WTC11 (cell line): ENCODE data around the gene FOXN3. TPM values are rescaled to one million over a fixed set of nuclear protein-coding genes. Genes with fewer than 3 reads are reported as not detected.
A peak's percentile ranks its signal among the peaks of the same experiment; 100 is the strongest.

Experiments used
- ATAC-seq: fragments of 200-7000 bp; cut with Tn5 transposase; 2 replicates; pipeline ENCODE4 v1.10.0; 2021; ENCODE audit warnings: mild to moderate bottlenecking, moderate library complexity
- CTCF ChIA-PET: fragments of 300-600 bp; sonication (Branson Sonifier 250); formaldehyde crosslinking; loops from one replicate; lab custom pipeline; 2021; ENCODE audit warnings: antibody characterized with exemption; lab: Charles Lee
- POLR2A ChIA-PET: fragments of 350-600 bp; sonication (Branson Sonifier 250); formaldehyde crosslinking; loops from one replicate; lab custom pipeline; 2021; ENCODE audit warnings: antibody characterized with exemption; lab: Charles Lee
- DNase-seq: peaks from one replicate; pipeline ENCODE4 v3.0.0; 2021; ENCODE audit warnings: low spot score
- H3K27ac Mint-ChIP-seq: 2 replicates; pipeline ENCODE4 v1.8.0; 2021; ENCODE audit warnings: mixed read lengths
- H3K27me3 Mint-ChIP-seq: 2 replicates; pipeline ENCODE4 v1.8.0; 2021; ENCODE audit warnings: low read depth, mild to moderate bottlenecking, moderate library complexity, mixed read lengths
- H3K36me3 Mint-ChIP-seq: 2 replicates; pipeline ENCODE4 v1.8.0; 2021; ENCODE audit warnings: mixed read lengths
- H3K4me1 Mint-ChIP-seq: 2 replicates; pipeline ENCODE4 v1.8.0; 2022; ENCODE audit warnings: mixed read lengths
- H3K4me3 Mint-ChIP-seq: 2 replicates; pipeline ENCODE4 v1.8.0; 2021; ENCODE audit warnings: mild to moderate bottlenecking, moderate library complexity, mixed read lengths
- H3K9me3 Mint-ChIP-seq: 2 replicates; pipeline ENCODE4 v1.8.0; 2021; ENCODE audit warnings: mixed read lengths
- ETV6 ChIP-seq: sonication (generic); formaldehyde crosslinking; IDR thresholded peaks from 2 replicates; pipeline ENCODE4 v1.8.1; 2022; ENCODE audit warnings: mild to moderate bottlenecking, missing genetic modification reagents
- FOXK1 ChIP-seq: sonication (generic); formaldehyde crosslinking; IDR thresholded peaks from 2 replicates; pipeline ENCODE4 v1.8.0; 2022; ENCODE audit warnings: mild to moderate bottlenecking, moderate library complexity, missing genetic modification reagents
- FOXP1 ChIP-seq: sonication (generic); formaldehyde crosslinking; IDR thresholded peaks from 2 replicates; pipeline ENCODE4 v1.8.0; 2022; ENCODE audit warnings: missing genetic modification reagents, mild to moderate bottlenecking, moderate library complexity, borderline replicate concordance
- GABPB1 ChIP-seq: sonication (generic); formaldehyde crosslinking; IDR thresholded peaks from 2 replicates; pipeline ENCODE4 v1.8.1; 2023; ENCODE audit warnings: mild to moderate bottlenecking, missing genetic modification reagents
- NFATC4 ChIP-seq: fragments of 250-450 bp; sonication (Bioruptor Pico); IDR thresholded peaks from 2 replicates; pipeline ENCODE4 v1.9.0; 2021; ENCODE audit warnings: mild to moderate bottlenecking
- RELA ChIP-seq: sonication (generic); formaldehyde crosslinking; IDR thresholded peaks from 2 replicates; pipeline ENCODE4 v1.8.1; 2022; ENCODE audit warnings: missing genetic modification reagents, mild to moderate bottlenecking, borderline replicate concordance
- SMAD3 ChIP-seq: sonication (generic); formaldehyde crosslinking; IDR thresholded peaks from 2 replicates; pipeline ENCODE4 v1.8.0; 2022; ENCODE audit warnings: missing genetic modification reagents, mild to moderate bottlenecking, borderline replicate concordance
- TEAD4 ChIP-seq: sonication (generic); formaldehyde crosslinking; IDR thresholded peaks from 2 replicates; pipeline ENCODE4 v1.8.0; 2022; ENCODE audit warnings: mild to moderate bottlenecking, missing genetic modification reagents
- ZBTB21 ChIP-seq: sonication (generic); formaldehyde crosslinking; IDR thresholded peaks from 2 replicates; pipeline ENCODE4 v1.8.1; 2023; ENCODE audit warnings: mild to moderate bottlenecking, missing genetic modification reagents, borderline replicate concordance
- ZNF121 ChIP-seq: sonication (generic); formaldehyde crosslinking; IDR thresholded peaks from 2 replicates; pipeline ENCODE4 v1.8.0; 2023; ENCODE audit warnings: missing genetic modification reagents
- ZNF138 ChIP-seq: sonication (generic); formaldehyde crosslinking; conservative IDR thresholded peaks from 2 replicates; pipeline ENCODE4 v1.8.1; 2022; ENCODE audit warnings: mild to moderate bottlenecking, moderate library complexity, missing genetic modification reagents
- ZNF219 ChIP-seq: sonication (generic); formaldehyde crosslinking; IDR thresholded peaks from 2 replicates; pipeline ENCODE4 v1.8.0; 2023; ENCODE audit warnings: missing genetic modification reagents, mild to moderate bottlenecking, borderline replicate concordance
- ZNF416 ChIP-seq: fragments of 250-450 bp; sonication (Bioruptor Pico); IDR thresholded peaks from 2 replicates; pipeline ENCODE4 v1.9.0; 2021; ENCODE audit warnings: mild to moderate bottlenecking, inconsistent platforms
- total RNA-seq: library from RNA; stranded (reverse); gene quantifications from 3 replicates; pipeline ENCODE4 v1.2.3, GENCODE V29; 2021
- TF ChIP-seq, protein P1 (sequence below): sonication (generic); formaldehyde crosslinking; IDR thresholded peaks from 2 replicates; pipeline ENCODE4 v1.8.0; 2023; ENCODE audit warnings: missing genetic modification reagents, mild to moderate bottlenecking, borderline replicate concordance
- TF ChIP-seq, protein P2 (sequence below): sonication (generic); formaldehyde crosslinking; IDR thresholded peaks from 2 replicates; pipeline ENCODE4 v1.8.1; 2022; ENCODE audit warnings: mild to moderate bottlenecking, missing genetic modification reagents, moderate library complexity, borderline replicate concordance
- TF ChIP-seq, protein P3 (sequence below): sonication (generic); formaldehyde crosslinking; IDR thresholded peaks from 2 replicates; pipeline ENCODE4 v1.8.1; 2023; ENCODE audit warnings: mild to moderate bottlenecking, missing genetic modification reagents
- TF ChIP-seq, protein P4 (sequence below): fragments of 250-450 bp; sonication (Bioruptor Pico); IDR thresholded peaks from 2 replicates; pipeline ENCODE4 v2.1.2; 2022; ENCODE audit warnings: mild to moderate bottlenecking, moderate library complexity
- TF ChIP-seq, protein P5 (sequence below): sonication (generic); formaldehyde crosslinking; IDR thresholded peaks from 2 replicates; pipeline ENCODE4 v1.8.1; 2022; ENCODE audit warnings: low read depth, mild to moderate bottlenecking, moderate library complexity, missing genetic modification reagents, borderline replicate concordance
- TF ChIP-seq, protein P6 (sequence below): fragments of 250-450 bp; sonication (Bioruptor Pico); IDR thresholded peaks from 2 replicates; pipeline ENCODE4 v1.9.0; 2021; ENCODE audit warnings: moderate library complexity, mild to moderate bottlenecking, inconsistent platforms, borderline replicate concordance

The FOXN3 gene
- total RNA-seq, 1 experiment from 2014 or later = 170 TPM

DNA sequence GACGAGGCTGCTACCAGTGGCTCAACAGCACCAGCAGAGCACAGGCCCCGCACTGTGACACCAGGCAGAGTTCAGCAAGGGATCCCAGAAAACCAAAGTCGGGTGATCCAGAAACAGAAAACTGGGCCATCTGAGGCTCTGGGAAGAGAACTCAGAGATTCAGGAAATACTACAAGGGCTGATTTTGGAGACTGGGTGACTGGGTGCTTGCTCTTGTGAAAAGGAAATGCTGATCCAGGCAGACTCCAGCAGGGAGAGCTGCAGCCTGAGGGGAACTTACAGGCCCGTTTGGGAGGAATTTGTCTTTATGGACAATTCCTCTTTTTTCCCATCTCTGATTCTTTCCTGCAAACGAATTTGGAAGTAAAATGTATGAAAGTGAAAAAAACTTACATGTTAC, 28.2 kb downstream of the FOXN3 start (continued):
- TF ChIP-seq, protein P1, sequence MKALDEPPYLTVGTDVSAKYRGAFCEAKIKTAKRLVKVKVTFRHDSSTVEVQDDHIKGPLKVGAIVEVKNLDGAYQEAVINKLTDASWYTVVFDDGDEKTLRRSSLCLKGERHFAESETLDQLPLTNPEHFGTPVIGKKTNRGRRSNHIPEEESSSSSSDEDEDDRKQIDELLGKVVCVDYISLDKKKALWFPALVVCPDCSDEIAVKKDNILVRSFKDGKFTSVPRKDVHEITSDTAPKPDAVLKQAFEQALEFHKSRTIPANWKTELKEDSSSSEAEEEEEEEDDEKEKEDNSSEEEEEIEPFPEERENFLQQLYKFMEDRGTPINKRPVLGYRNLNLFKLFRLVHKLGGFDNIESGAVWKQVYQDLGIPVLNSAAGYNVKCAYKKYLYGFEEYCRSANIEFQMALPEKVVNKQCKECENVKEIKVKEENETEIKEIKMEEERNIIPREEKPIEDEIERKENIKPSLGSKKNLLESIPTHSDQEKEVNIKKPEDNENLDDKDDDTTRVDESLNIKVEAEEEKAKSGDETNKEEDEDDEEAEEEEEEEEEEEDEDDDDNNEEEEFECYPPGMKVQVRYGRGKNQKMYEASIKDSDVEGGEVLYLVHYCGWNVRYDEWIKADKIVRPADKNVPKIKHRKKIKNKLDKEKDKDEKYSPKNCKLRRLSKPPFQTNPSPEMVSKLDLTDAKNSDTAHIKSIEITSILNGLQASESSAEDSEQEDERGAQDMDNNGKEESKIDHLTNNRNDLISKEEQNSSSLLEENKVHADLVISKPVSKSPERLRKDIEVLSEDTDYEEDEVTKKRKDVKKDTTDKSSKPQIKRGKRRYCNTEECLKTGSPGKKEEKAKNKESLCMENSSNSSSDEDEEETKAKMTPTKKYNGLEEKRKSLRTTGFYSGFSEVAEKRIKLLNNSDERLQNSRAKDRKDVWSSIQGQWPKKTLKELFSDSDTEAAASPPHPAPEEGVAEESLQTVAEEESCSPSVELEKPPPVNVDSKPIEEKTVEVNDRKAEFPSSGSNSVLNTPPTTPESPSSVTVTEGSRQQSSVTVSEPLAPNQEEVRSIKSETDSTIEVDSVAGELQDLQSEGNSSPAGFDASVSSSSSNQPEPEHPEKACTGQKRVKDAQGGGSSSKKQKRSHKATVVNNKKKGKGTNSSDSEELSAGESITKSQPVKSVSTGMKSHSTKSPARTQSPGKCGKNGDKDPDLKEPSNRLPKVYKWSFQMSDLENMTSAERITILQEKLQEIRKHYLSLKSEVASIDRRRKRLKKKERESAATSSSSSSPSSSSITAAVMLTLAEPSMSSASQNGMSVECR (CRISPR knock-in tag) = no peak
- TF ChIP-seq NFATC4 (CRISPR knock-in tag) = no peak

DNA sequence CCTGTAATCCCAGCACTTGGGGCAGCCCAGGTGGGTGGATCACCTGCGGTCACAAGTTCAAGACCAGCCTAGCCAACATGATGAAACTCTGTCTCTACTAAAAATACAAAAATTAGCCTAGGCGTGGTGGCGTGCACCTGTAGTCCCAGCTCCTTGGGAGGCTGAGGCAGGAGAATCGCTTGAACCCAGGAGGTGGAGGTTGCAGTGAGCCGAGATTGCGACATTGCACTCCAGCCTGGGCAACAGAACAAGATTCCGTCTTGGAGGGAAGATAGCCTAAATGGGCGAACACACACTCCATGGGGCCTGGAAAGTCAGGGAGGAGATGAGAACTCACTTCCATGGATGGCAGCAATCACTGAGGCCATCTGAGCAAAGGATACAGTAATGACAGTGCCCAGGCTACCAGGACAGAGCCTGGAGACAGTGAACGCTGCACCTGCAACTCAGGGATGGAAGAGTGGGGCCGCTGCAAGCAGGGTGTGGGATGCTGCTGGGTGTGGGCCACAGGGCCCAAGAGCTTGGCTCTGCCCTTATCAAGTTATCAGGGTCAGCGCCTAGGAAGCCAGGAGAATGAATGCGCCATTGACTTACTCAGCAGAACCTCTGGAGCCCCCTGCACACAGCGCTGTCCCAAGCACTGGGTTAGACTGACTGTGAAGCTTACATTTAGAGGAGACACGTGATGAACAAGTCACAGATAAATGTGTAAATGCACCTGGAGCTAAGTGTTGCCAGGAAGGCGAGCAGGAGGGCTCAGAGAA, 28.9 kb downstream of the FOXN3 start:
- H3K4me1 Mint-ChIP-seq = peaks cover 89% of the 10 kb centered on the region
- peaks cover 2% of the 10 kb centered on the region; the same call in 1 of the 2 replicates for H3K36me3 Mint-ChIP-seq
- ChIA-PET POLR2A (interaction anchor here (1.1 kb wide), 1 partner anchor 232 kb away, joined by 3 read pairs; no protein-coding TSS in a partner anchor), CTCF (interaction anchor here (0.9 kb wide), 1 partner anchor 21 kb away, joined by 4 read pairs; no protein-coding TSS in a partner anchor)
- ATAC-seq = no peak
- no peaks in the 10 kb centered on the region for H3K27me3 Mint-ChIP-seq
- no peak overlapping the region for H3K4me3 Mint-ChIP-seq
- no peak for DNase-seq
- no peaks in the 10 kb centered on the region for H3K9me3 Mint-ChIP-seq
- peak overlapping the region; percentile 93 for H3K27ac Mint-ChIP-seq
- TF ChIP-seq SMAD3 = no peak
- TF ChIP-seq ZNF219 (CRISPR knock-in tag) = no peak
- no peak for TF ChIP-seq FOXK1
- TF ChIP-seq NFATC4 (CRISPR knock-in tag) = no peak
- no peak for TF ChIP-seq ZBTB21 (CRISPR knock-in tag)
- TF ChIP-seq, protein P2, sequence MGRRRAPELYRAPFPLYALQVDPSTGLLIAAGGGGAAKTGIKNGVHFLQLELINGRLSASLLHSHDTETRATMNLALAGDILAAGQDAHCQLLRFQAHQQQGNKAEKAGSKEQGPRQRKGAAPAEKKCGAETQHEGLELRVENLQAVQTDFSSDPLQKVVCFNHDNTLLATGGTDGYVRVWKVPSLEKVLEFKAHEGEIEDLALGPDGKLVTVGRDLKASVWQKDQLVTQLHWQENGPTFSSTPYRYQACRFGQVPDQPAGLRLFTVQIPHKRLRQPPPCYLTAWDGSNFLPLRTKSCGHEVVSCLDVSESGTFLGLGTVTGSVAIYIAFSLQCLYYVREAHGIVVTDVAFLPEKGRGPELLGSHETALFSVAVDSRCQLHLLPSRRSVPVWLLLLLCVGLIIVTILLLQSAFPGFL (CRISPR knock-in tag) = no peak
- no peak for TF ChIP-seq TEAD4 (CRISPR knock-in tag)

DNA sequence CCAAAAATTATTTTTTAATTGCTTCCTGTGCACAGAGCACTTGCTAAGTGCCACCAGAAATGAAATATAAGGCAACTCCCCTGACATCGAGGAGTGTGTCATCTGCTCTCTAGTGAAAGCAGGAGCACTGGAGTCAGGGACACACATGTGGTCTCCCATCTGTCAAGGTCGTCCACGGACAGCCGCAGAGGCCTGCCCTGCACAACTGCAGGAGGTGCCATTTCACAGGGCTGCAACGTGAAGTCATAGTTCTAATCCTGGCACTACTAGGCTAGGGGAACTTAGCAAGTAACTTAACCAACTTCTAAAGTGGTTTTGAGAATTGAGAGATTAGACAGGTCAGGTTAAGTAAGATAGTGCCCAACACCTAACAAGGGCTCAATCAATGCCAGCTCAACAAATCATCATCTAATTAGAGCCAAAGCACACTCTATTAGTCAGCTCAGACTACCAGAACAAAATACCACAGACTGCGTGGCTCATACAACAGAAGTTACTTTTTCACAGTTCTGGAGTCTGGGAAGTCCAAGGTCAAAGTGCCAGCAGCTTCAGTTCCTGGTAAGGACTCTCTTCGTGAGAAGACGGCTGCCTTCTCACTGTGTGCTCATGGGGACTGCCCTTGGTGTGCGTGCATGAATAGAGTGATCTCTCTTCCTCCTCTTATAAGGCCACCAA, 30.7 kb downstream of the FOXN3 start:
- H3K4me1 Mint-ChIP-seq = peaks cover 83% of the 10 kb centered on the region
- peak overlapping the region; percentile 42; the same call in 1 of the 2 replicates for H3K27ac Mint-ChIP-seq
- CTCF ChIA-PET = no interaction called here
- POLR2A ChIA-PET = no interaction called here
- no peaks in the 10 kb centered on the region for H3K9me3 Mint-ChIP-seq
- DNase-seq (no peak), ATAC-seq (no peak)
- H3K36me3 Mint-ChIP-seq = peaks cover 12% of the 10 kb centered on the region
- no peak overlapping the region for H3K4me3 Mint-ChIP-seq
- no peaks in the 10 kb centered on the region for H3K27me3 Mint-ChIP-seq
- TF ChIP-seq, protein P3, sequence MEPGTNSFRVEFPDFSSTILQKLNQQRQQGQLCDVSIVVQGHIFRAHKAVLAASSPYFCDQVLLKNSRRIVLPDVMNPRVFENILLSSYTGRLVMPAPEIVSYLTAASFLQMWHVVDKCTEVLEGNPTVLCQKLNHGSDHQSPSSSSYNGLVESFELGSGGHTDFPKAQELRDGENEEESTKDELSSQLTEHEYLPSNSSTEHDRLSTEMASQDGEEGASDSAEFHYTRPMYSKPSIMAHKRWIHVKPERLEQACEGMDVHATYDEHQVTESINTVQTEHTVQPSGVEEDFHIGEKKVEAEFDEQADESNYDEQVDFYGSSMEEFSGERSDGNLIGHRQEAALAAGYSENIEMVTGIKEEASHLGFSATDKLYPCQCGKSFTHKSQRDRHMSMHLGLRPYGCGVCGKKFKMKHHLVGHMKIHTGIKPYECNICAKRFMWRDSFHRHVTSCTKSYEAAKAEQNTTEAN (CRISPR knock-in tag) = no peak
- TF ChIP-seq ETV6 (no peak), GABPB1 (CRISPR knock-in tag) (no peak), ZNF121 (CRISPR knock-in tag) (no peak), RELA (CRISPR knock-in tag) (no peak), ZNF416 (CRISPR knock-in tag) (no peak), FOXP1 (no peak), ZNF138 (CRISPR knock-in tag) (no peak)
- TF ChIP-seq, protein P4, sequence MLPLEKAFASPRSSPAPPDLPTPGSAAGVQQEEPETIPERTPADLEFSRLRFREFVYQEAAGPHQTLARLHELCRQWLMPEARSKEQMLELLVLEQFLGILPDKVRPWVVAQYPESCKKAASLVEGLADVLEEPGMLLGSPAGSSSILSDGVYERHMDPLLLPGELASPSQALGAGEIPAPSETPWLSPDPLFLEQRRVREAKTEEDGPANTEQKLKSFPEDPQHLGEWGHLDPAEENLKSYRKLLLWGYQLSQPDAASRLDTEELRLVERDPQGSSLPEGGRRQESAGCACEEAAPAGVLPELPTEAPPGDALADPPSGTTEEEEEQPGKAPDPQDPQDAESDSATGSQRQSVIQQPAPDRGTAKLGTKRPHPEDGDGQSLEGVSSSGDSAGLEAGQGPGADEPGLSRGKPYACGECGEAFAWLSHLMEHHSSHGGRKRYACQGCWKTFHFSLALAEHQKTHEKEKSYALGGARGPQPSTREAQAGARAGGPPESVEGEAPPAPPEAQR (CRISPR knock-in tag) = no peak
- TF ChIP-seq, protein P5, sequence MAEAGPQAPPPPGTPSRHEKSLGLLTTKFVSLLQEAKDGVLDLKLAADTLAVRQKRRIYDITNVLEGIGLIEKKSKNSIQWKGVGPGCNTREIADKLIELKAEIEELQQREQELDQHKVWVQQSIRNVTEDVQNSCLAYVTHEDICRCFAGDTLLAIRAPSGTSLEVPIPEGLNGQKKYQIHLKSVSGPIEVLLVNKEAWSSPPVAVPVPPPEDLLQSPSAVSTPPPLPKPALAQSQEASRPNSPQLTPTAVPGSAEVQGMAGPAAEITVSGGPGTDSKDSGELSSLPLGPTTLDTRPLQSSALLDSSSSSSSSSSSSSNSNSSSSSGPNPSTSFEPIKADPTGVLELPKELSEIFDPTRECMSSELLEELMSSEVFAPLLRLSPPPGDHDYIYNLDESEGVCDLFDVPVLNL (CRISPR knock-in tag) = no peak
- TF ChIP-seq, protein P6, sequence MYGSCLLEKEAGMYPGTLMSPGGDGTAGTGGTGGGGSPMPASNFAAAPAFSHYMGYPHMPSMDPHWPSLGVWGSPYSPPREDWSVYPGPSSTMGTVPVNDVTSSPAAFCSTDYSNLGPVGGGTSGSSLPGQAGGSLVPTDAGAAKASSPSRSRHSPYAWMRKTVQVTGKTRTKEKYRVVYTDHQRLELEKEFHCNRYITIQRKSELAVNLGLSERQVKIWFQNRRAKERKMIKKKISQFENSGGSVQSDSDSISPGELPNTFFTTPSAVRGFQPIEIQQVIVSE = no peak
